Ammon's horn (tissue), 1 donor: Measurements from ENCODE around the gene ARPC5L.
"Not testable (repeated sequence)": the region's sequence is repeated elsewhere in the genome, so short reads cannot be mapped to it uniquely, and the experiment has no call there.

Experiments
- DNase-seq: peaks from one replicate; pipeline ENCODE4 v3.0.0-alpha.2; 2016; ENCODE audit warnings: low spot score

ARPC5L gene

DNA sequence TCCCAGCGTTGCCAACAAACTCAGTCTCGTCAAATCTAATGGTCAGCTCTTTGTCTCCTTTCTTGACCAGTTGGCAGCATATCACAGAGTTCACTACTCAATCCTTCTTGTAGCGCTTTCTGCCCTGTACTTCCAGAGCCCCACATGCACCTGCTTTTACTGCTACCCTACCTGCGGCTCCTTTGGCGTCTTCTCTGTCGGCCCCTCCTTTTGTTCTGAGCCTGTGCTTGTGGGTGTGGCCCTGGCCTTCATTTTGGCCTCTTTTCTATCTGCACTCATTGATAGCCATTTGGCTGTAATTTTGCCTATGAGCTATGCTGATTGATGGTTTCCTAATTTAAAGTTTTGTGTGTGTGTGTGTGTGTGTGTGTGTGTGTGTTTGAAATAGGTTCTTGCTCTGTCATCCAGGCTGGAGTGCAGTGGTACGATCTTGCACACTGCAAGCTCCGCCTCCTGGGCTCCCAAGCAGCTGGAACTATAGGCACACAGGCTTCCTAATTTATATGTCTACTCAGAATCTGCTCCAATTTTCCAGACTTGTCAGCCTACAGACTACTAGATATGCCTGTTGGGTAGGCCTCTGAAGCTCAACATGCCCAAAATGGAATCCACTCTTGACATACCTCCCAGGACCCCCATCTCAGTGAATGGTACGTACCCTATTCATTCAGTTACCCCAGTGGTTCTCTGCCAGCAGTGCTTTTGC is 32.3 kb downstream of the ARPC5L start:
- no peak for DNase-seq

DNA sequence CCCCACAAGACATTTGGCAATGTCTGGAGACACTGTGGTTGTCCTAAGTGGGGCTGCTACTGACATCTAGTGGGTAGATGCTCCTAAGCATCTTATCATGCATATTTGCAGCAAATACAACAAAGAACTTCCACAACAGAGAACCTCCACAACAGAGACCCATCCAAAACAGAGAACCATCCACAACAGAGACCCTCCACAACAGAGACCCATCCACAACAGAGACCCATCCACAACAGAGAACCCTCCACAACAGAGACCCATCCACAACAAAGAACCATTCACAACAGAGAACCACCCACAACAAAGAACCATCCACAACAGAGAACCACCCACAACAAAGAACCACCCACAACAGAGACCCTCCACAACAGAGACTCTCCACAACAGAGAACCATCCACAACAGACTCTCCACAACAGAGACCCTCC is 32.8 kb downstream of the ARPC5L start:
- DNase-seq: peak; percentile 71

DNA sequence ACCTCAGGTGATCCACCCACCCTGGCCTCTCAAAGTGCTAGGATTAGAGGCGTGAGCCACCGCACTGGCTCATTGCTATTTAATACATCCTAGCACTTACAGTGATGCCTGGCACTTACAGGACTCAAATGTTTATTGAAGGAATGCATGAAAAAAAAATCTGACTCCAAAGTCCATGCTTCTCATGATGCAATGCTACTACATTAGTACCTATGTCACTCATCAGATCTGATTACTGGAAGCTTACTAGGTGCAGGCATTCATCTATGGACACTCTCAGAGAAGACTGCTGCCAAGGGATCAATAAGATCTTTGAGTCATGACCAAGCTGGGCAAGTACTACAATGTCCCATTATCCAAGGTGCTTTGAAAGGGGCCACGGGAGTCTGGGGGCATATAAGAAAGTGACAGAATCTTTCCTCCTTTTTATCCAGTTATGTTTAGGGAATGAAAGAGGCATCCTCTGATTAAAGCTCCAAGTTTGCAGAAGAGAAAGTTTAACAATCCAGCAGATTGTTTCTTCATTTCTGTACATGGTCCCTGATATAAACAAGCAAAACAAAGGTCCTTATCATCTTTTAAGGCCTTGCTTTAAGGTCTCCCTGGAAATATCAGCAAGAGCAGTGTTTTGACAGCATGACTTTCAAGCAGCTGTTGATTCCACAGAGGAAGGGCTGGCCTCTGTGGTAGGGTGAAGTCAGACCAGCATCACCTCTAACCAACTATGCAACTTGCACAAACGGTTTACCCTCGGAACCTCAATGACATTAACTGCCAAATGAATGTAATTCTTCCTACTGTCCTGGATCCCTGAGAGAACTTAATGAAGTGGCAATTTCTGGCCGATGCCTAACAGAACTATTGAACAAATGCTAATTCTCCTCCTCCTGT is 35.9 kb downstream of the ARPC5L start:
- no peak for DNase-seq

DNA sequence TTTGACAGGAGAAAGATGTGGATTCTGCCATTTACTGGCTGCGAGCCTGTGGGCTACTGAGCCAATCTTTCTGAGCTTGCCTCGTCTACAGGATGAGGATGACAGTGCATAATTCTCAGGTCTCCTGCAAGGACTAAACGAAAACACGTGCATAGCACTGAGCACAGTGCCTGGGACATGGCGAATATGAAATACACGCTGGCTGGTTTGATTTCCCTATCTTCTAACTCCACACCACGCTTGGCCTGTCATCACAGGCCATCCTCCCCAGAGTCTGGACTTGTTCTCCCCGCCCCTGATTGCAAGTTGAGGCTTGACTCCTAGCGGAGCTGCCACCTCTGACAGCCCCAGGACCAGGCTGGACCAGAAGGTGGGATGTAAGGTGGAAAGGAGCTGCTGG is 37.9 kb downstream of the ARPC5L start:
- DNase-seq: no peak

DNA sequence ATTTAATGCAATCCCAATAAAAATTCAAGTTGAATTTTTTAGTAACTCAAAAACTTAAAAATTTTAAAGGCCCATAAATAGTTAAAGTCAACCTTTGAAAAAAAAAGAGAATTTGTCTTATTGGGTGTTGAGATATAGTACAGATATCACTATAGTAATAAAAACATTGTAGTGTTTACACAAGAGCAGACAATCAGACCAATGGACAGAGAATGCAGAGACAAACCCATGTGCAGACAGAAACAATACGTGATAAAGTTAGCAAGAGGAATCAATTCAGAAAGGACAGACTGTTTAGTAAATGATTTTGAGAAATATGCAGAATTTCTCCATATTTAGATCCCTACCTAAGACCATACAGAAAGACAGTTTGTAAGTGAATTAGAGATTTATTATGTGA is 45.0 kb downstream of the ARPC5L start:
- DNase-seq: no peak

DNA sequence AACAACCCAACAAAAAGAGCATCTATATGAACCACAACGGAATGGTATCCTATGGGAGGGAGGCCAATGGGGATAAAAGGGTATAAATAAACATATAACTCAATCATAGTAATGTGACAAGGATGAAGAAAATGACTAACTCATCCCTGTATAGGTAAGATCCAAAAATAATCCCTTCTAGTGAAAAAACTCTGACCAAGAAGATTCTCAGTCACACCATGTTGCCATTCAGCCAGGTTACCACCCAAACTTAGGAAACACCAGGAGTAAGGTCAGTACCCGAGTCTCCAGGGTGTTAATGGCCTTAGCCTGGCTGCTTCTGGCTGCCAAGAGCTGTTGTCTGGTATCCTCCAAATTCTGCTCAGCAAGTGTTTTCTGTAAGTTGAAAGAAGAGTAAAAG is 46.2 kb downstream of the ARPC5L start:
- no peak for DNase-seq

DNA sequence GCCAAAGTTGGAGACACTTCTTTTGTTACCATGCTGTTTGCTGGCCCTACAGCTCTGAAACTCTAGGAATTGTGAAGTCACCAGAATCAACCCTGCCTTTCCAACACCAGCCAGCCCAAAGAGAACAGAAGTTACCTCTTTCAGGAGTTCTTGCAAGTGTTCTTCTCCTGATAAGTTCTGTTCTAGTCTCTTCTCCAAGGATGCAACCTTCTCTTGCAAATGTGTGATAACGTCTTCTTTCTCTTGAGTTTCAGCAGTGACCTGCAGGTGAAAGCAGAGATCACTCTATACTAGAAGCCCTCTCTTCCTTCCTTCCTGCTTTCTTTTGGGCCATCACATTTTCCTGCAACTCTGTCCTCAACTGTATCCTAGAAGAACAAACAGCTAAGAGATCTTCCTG is 49.8 kb downstream of the ARPC5L start:
- DNase-seq: no peak

DNA sequence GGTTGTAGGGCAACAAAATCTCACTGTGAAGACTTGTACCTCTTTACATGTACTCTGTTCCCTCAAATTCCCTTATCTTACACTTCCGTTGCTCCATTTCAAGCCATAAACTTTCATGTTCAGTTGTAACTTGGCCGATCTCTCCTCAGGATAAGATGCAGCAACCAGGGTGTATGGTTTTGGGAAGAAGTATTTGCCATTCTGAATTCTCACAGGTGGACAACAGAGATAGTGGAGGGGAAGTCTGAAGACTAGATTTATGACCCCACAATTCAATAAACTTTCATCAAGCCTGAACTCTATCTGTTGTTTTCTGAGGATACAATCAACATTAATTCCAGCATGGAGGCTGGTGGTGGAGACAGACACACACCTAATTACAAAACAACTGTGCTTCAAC is 51.4 kb downstream of the ARPC5L start:
- no peak for DNase-seq

DNA sequence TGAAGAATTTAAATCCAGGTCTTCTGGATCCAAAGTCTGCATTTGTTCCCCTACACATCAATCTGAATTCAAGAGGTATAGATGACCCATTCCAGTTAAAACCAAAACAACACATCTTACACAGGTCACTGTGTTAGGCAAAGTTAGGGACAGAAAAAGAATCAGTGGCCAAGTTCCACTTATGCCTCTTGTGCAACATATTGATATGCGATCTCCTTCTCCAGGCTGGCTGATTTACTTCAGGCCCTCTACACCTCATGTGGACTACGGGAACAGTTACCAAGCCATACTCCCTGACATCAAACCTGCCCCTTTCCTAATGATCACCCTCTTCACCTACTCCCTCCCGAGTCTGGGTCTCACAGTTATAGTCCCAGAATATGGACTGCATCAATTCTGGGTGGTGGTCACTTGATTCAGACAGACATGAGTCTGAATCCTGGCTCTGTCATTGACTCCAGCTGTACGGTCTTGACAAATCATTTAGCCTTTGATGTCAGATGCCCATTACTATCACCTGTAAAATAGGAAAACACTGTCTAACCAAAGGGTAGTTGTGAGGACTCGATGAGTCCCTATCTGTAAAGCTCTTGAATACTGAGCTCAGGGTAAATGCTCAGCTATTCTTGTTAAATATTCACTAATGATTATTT is 52.9 kb downstream of the ARPC5L start:
- DNase-seq: no peak

DNA sequence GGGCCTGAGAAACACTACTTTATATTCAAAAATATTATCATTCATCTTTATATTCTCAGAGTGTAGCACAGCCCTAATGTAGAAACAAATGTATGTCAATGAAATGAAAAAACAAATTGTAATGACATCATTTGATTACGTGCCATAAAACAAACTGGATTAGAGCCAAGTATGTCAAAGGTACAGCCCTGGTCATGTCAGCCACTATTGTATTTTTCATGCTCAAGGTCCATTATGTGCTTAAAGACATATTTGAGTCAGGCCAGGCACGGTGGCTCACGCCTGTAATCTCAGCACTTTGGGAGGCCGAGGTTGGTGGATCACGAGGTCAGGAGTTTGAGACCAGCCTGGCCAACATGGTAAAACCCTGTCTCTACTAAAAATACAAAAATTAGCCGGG is 58.5 kb downstream of the ARPC5L start:
- not testable (repeated sequence) for DNase-seq
